Spinal cord (tissue), 10 donors: ENCODE measurements around the gene GSG1L. TPM values are rescaled to one million over a fixed set of nuclear protein-coding genes. Genes with fewer than 3 reads are reported as not detected.

Experiments
- DNase-seq, 6 donors: peaks; one replicate each; pipeline versions ENCODE4 v3.0.0 to v3.0.0-alpha.2; 2013 to 2015; ENCODE audit warnings: low spot score in 6 of 6, low read depth in 4 of 6
- H3K27ac ChIP-seq: one replicate; pipeline ENCODE4 v1.5.1; 2013; ENCODE audit warnings: low read depth, low read length, control low read depth
- H3K27me3 ChIP-seq: one replicate; pipeline ENCODE4 v1.6.1; 2013; ENCODE audit warnings: low read length; ENCODE audit not compliant: control insufficient read depth, insufficient read depth
- H3K36me3 ChIP-seq: one replicate; pipeline ENCODE4 v1.6.1; 2013; ENCODE audit warnings: low read length; ENCODE audit not compliant: control insufficient read depth, insufficient read depth
- H3K4me1 ChIP-seq: one replicate; pipeline ENCODE4 v1.6.1; 2013; ENCODE audit warnings: low read length; ENCODE audit not compliant: control insufficient read depth, insufficient read depth
- H3K4me3 ChIP-seq: one replicate; pipeline ENCODE4 v1.5.1; 2013; ENCODE audit warnings: low read depth, low read length, control low read depth
- H3K9me3 ChIP-seq: one replicate; pipeline ENCODE4 v1.6.1; 2013; ENCODE audit warnings: low read length; ENCODE audit not compliant: control insufficient read depth, insufficient read depth
- whole genome bisulfite sequencing: methylation state at CpG from one replicate; pipeline ENCODE4 v1.1.5; 2013; ENCODE audit warnings: missing lambda C conversion rate; ENCODE audit not compliant: insufficient coverage; 5-methylcytosine and 5-hydroxymethylcytosine counted together
- polyA plus RNA-seq, 2 donors: library from polyadenylated mRNA; unstranded; fragments of 120-200 nt; gene quantifications; one replicate each; pipeline ENCODE4 v1.2.1, GENCODE V29; 2013; ENCODE audit not compliant: insufficient read length in 2 of 2
- total RNA-seq, 2 donors: library from RNA; depleted of rRNA in 1 of 2; stranded (reverse); fragments of 120-200 nt in 1 of 2; fragments of >200 nt in 1 of 2; gene quantifications; one replicate each; pipeline versions ENCODE4 v1.2.3 to v1.2.4, GENCODE V29; 2013 to 2014
- donor health status: healthy.

GSG1L gene
- total and polyA plus RNA-seq, 4 donors, result 7.5 to 26.1 (median 18.0) TPM

DNA sequence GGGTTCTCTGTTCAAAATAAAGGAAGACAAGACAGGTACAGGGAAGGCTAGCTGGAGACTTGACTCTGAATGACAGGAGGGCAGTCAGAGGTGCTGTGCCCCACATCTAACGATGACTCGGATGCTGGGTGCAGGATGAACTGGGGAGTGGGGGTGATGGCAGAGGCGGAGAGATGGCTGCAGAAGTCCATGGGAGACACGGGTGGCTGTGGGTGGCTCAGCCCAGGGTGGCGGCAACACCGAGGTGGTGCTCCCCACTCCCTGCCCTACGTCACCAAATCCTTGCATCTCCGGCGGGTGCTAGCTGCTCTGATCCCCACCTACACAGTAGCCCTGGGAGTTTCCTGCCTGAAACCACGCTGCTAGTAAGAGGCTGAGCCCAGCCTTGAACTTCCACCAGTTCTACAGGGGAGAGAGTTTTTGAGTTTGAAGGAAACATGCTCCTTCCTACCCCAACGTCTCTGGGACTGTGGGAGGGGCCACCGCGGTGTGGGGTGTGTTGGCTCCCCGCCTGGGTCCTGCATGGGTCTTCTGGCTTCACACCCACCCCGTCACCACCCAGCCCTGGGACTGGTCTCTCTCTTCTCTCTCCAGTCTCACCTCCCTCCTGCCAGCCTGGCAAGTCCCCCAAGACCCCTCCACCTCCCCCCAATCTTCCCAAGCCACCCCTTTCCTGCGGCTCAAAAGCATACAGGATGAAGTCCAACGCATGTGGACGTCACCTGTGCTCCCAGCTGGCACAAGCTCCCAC lies 4.5 kb downstream of the GSG1L start:
- Histone ChIP-seq H3K36me3 (no peaks in the 10 kb centered on the region), H3K4me3 (no peak overlapping the region), H3K9me3 (no peaks in the 10 kb centered on the region), H3K27me3 (peaks cover 9% of the 10 kb centered on the region), H3K4me1 (peaks cover 19% of the 10 kb centered on the region), H3K27ac (no peak overlapping the region)
- WGBS, result 70% methylated on average over 9 of the region's 18 CpGs
- DNase-seq, result no peak

DNA sequence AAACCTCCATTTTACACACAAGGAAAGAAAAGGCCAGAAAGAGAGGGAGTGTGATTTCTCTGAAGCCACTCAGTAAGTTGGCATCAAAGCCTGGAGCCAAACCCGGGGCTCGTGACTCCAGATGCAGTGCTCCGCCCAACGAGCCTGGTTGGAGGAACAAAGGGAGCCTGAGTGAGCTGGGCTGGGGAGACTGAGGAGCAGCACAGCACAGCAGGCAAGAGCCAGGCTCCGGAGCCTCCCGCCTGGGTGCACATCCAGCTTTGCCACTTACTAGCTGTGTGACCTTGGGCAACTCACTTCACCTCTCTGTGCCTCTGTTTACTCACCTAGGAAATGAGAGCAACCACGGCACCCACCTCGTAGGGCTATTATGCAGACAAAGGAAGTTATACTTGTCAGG lies 5.6 kb downstream of the GSG1L start:
- WGBS, result 82% methylated on average over 8 of the region's 8 CpGs
- Histone ChIP-seq H3K4me1 (peaks cover 15% of the 10 kb centered on the region), H3K27me3 (peaks cover 5% of the 10 kb centered on the region), H3K36me3 (no peaks in the 10 kb centered on the region), H3K4me3 (no peak overlapping the region), H3K9me3 (no peaks in the 10 kb centered on the region), H3K27ac (no peak overlapping the region)
- DNase-seq, result no peak

DNA sequence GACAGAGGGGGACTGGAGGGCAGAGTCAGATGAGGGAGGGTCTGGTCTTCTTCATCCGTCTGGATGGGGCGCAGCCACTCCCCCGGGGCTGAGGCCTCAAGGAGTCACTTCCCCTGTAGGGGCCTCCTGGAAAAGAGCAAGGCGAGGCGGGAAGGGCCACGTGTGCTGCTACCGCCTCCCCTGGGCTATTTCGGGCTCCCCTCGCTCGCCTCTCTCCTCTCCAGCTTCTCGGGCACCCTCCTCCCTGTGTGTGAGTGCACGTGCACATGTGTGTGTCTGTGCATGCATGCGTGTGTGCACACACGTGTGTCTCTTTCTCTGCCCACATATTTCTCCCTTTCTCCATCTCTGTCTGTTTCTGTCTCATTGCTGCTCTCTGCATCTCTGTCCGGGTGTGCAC lies 10.1 kb downstream of the GSG1L start:
- H3K27ac ChIP-seq, result no peak overlapping the region
- H3K9me3 ChIP-seq, result no peaks in the 10 kb centered on the region
- 54% methylated on average over 15 of the region's 15 CpGs for WGBS
- H3K36me3 ChIP-seq, result no peaks in the 10 kb centered on the region
- DNase-seq, result no peak
- no peaks in the 10 kb centered on the region for H3K4me1 ChIP-seq
- no peak overlapping the region for H3K4me3 ChIP-seq
- peaks cover 2% of the 10 kb centered on the region for H3K27me3 ChIP-seq

- Histone ChIP-seq H3K36me3 (no peaks in the 10 kb centered on the region), H3K27ac (no peak overlapping the region), H3K27me3 (peaks cover 2% of the 10 kb centered on the region), H3K9me3 (no peaks in the 10 kb centered on the region), H3K4me1 (no peaks in the 10 kb centered on the region), H3K4me3 (no peak overlapping the region)
- 68% methylated on average over 6 of the region's 8 CpGs for WGBS
- DNase-seq, result no peak
Observed at GRCh38 chr16:28052274-28053128, 11.0 kb downstream of the GSG1L start.

- peaks cover 2% of the 10 kb centered on the region for H3K27me3 ChIP-seq
- H3K4me1 ChIP-seq, result no peaks in the 10 kb centered on the region
- H3K4me3 ChIP-seq, result no peak overlapping the region
- no peaks in the 10 kb centered on the region for H3K36me3 ChIP-seq
- 75% methylated on average over 7 of the region's 7 CpGs for WGBS
- DNase-seq, result no peak
- H3K27ac ChIP-seq, result no peak overlapping the region
- no peaks in the 10 kb centered on the region for H3K9me3 ChIP-seq
Observed at GRCh38 chr16:28051486-28051885, 12.0 kb downstream of the GSG1L start.

DNA sequence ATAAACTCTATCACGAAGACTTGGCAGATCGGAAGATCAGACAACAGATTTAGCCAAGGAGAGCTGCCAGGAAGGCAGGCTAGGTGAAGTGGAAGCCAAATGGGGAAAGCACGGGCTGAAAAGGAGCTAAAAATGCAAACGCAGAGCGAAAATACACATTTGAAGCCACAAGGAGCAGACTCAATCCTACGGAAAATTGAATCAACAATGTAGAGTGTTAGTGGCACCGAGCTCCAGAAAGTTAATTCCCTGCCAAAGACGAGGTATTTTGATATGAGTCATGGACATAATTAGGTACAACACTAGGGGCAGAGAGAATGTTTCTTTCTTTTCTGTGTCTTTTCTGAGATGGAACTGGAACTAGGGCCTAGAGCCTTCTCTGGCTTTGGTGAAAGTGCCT lies 20.7 kb downstream of the GSG1L start:
- peak in 1 of 6 donors; percentile 92 for DNase-seq
- Histone ChIP-seq H3K4me3 (no peak overlapping the region), H3K36me3 (no peaks in the 10 kb centered on the region), H3K27me3 (no peaks in the 10 kb centered on the region), H3K27ac (no peak overlapping the region), H3K4me1 (no peaks in the 10 kb centered on the region), H3K9me3 (no peaks in the 10 kb centered on the region)
- WGBS, result 75% methylated on average over 8 of the region's 8 CpGs

- H3K36me3 ChIP-seq, result no peaks in the 10 kb centered on the region
- DNase-seq, result no peak
- WGBS, result 77% methylated on average over 5 of the region's 10 CpGs
- no peak overlapping the region for H3K4me3 ChIP-seq
- H3K27ac ChIP-seq, result no peak overlapping the region
- no peaks in the 10 kb centered on the region for H3K4me1 ChIP-seq
- no peaks in the 10 kb centered on the region for H3K9me3 ChIP-seq
- H3K27me3 ChIP-seq, result no peaks in the 10 kb centered on the region
Observed at GRCh38 chr16:28041615-28042014, 21.9 kb downstream of the GSG1L start.

GRCh38 chr16:28040039-28040438 lies 23.5 kb downstream of the GSG1L start:
- WGBS, result 49% methylated on average over 8 of the region's 8 CpGs
- H3K9me3 ChIP-seq, result no peaks in the 10 kb centered on the region
- H3K4me1 ChIP-seq, result no peaks in the 10 kb centered on the region
- no peak for DNase-seq
- H3K27me3 ChIP-seq, result no peaks in the 10 kb centered on the region
- H3K4me3 ChIP-seq, result no peak overlapping the region
- no peak overlapping the region for H3K27ac ChIP-seq
- H3K36me3 ChIP-seq, result no peaks in the 10 kb centered on the region

DNA sequence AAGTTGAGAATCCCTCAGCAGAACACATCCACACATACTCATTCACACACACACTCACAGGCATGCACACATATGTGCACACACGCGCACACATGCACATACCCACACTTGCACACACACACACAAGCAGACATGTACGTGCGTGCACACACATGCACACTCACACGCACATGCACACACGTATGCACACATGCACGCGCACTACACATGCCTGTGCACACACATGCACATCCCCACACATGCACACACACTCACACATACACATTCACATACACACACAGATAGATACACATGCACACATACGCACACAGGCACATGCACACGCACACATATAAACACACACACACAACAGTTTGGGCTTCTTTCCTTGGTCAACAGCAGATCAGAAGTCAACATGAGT lies 24.0 kb downstream of the GSG1L start:
- Histone ChIP-seq H3K36me3 (no peaks in the 10 kb centered on the region), H3K9me3 (no peaks in the 10 kb centered on the region), H3K4me1 (no peaks in the 10 kb centered on the region), H3K27me3 (no peaks in the 10 kb centered on the region), H3K27ac (no peak overlapping the region), H3K4me3 (no peak overlapping the region)
- no peak for DNase-seq
- 97% methylated on average over 10 of the region's 10 CpGs for WGBS

DNA sequence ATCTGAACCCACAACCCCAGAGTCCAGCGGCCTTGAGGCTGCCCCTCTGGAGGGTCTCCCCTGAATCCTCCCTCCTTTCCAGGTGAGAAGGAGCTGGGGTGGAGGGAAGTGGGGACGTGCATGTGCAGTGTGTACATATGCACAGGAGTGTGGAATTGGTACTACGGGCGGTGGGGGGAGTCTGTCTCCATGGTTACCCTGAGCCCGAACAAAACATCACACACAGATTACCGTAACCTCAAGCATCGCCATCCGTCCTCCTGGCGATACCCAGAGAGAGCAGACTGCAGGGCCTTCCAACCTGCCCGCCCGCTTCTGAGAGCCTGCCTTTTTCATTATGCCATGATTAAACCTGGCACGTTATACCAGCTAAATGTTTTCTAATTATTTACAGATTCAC lies 25.1 kb downstream of the GSG1L start:
- Histone ChIP-seq H3K4me3 (no peak overlapping the region), H3K4me1 (no peaks in the 10 kb centered on the region), H3K36me3 (no peaks in the 10 kb centered on the region), H3K9me3 (no peaks in the 10 kb centered on the region), H3K27ac (no peak overlapping the region), H3K27me3 (no peaks in the 10 kb centered on the region)
- peak in 2 of 6 donors; percentile 31 to 78 for DNase-seq
- WGBS, result 44% methylated on average over 8 of the region's 12 CpGs
